GM12801 (cell line): ENCODE results near the gene TIMM44.

Source experiments
- CTCF ChIP-seq: IDR thresholded peaks from one replicate; pipeline ENCODE4 v1.5.1; 2011; ENCODE audit warnings: control low read depth; ENCODE audit not compliant: insufficient read length; ENCODE audit errors: extremely low read depth

TIMM44 gene

GRCh38 chr19:7916955-7917266 lies 26.6 kb downstream of the TIMM44 start:
- TF ChIP-seq CTCF, result no peak

- TF ChIP-seq CTCF, result no peak
These were observed 27.1 kb downstream of the TIMM44 start for GRCh38 chr19:7916103-7916954.

- no peak for TF ChIP-seq CTCF
These were observed 28.0 kb downstream of the TIMM44 start for GRCh38 chr19:7915250-7916102.

- TF ChIP-seq CTCF, result no peak
These were observed 28.8 kb downstream of the TIMM44 start, which contains the start of gene TGFBR3L for GRCh38 chr19:7914598-7915045. Gene TGFBR3L (plus strand): TSS chr19:7914830.

GRCh38 chr19:7914099-7914498 lies 29.4 kb downstream of the TIMM44 start:
- TF ChIP-seq CTCF, result no peak

- TF ChIP-seq CTCF, result no peak
These were observed 29.8 kb downstream of the TIMM44 start for GRCh38 chr19:7913652-7914051.
